HEK293 (cell line): ENCODE results near the gene COL5A2.

Experiments used
- CTCF ChIP-seq: fragments of 450-650 bp; formaldehyde crosslinking; IDR thresholded peaks from 2 replicates; pipeline ENCODE4 v1.5.1; 2016; ENCODE audit warnings: missing biosample characterization, missing genetic modification characterization
- YY1 ChIP-seq: fragments of 450-650 bp; formaldehyde crosslinking; IDR thresholded peaks from 2 replicates; pipeline ENCODE4 v1.5.1; 2018; ENCODE audit warnings: missing biosample characterization, missing genetic modification characterization
- ZNF140 ChIP-seq: fragments of 450-650 bp; formaldehyde crosslinking; IDR thresholded peaks from 2 replicates; pipeline ENCODE4 v1.5.1; 2016; ENCODE audit warnings: missing biosample characterization, missing genetic modification characterization
- TF ChIP-seq, protein P1 (sequence below): fragments of 450-650 bp; formaldehyde crosslinking; IDR thresholded peaks from 2 replicates; pipeline ENCODE4 v1.5.1; 2017; ENCODE audit warnings: missing biosample characterization, mild to moderate bottlenecking, missing genetic modification characterization, moderate library complexity

DNA sequence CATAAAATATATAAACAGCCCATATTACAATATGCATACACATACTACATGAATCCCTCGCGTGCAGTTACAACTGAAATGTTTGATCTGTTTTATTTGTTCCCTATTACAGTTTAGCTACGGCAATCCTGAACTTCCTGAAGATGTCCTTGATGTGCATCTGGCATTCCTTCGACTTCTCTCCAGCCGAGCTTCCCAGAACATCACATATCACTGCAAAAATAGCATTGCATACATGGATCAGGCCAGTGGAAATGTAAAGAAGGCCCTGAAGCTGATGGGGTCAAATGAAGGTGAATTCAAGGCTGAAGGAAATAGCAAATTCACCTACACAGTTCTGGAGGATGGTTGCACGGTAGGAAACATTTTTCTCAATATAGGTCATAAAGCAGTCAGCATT lies 169.0 kb downstream of the COL5A2 start:
- TF ChIP-seq, protein P1, sequence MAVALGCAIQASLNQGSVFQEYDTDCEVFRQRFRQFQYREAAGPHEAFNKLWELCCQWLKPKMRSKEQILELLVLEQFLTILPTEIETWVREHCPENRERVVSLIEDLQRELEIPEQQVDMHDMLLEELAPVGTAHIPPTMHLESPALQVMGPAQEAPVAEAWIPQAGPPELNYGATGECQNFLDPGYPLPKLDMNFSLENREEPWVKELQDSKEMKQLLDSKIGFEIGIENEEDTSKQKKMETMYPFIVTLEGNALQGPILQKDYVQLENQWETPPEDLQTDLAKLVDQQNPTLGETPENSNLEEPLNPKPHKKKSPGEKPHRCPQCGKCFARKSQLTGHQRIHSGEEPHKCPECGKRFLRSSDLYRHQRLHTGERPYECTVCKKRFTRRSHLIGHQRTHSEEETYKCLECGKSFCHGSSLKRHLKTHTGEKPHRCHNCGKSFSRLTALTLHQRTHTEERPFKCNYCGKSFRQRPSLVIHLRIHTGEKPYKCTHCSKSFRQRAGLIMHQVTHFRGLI (tag by site-specific recombination) = no peak
- no peak for TF ChIP-seq CTCF (tag by site-specific recombination)
- TF ChIP-seq ZNF140 (tag by site-specific recombination) = no peak
- no peak for TF ChIP-seq YY1
